Hematopoietic multipotent progenitor cell treated with erythropoietin and hydrocortisone succinate and interleukin-3 and kit ligand, for 4 days (in vitro differentiated cells): ENCODE results near the gene MEF2C.
A peak's percentile ranks its signal among the peaks of the same experiment; 100 is the strongest.

Source experiments
- DNase-seq: peaks from one replicate; pipeline ENCODE4 v3.0.0-alpha.2; 2015

The MEF2C gene

GRCh38 chr5:88888291-88888690 is 5.3 kb upstream of the MEF2C start:
- DNase-seq: no peak

- no peak for DNase-seq
These were observed 4.4 kb upstream of the MEF2C start for GRCh38 chr5:88887342-88887741.

- DNase-seq: peak; percentile 61
These were observed 3.9 kb upstream of the MEF2C start for GRCh38 chr5:88886746-88887341.

GRCh38 chr5:88886252-88886651 is 3.3 kb upstream of the MEF2C start:
- DNase-seq: no peak

GRCh38 chr5:88885002-88885401 is 2.0 kb upstream of the MEF2C start:
- no peak for DNase-seq

- peak; percentile 90 for DNase-seq
These were observed 1.6 kb upstream of the MEF2C start for GRCh38 chr5:88884608-88884877.

- DNase-seq: peak; percentile 92
These were observed 1.0 kb upstream of the MEF2C start for GRCh38 chr5:88883836-88884607.

GRCh38 chr5:88882276-88883038 is 527 bp downstream of the MEF2C start:
- DNase-seq: peak; percentile 43

GRCh38 chr5:88881571-88881971 is 1.4 kb downstream of the MEF2C start:
- peak; percentile 61 for DNase-seq

GRCh38 chr5:88880201-88880600 is 2.8 kb downstream of the MEF2C start:
- DNase-seq: peak; percentile 62

GRCh38 chr5:88879724-88880123 is 3.3 kb downstream of the MEF2C start:
- DNase-seq: no peak

- DNase-seq: peak; percentile 67
These were observed 4.0 kb downstream of the MEF2C start for GRCh38 chr5:88878976-88879375.

GRCh38 chr5:88877826-88878225 is 5.2 kb downstream of the MEF2C start:
- no peak for DNase-seq

GRCh38 chr5:88876714-88877113 is 6.3 kb downstream of the MEF2C start:
- no peak for DNase-seq

- DNase-seq: peak; percentile 75
These were observed 7.4 kb downstream of the MEF2C start for GRCh38 chr5:88875341-88876234.

- DNase-seq: no peak
These were observed 9.5 kb downstream of the MEF2C start for GRCh38 chr5:88873447-88873846.

- no peak for DNase-seq
These were observed 10.0 kb downstream of the MEF2C start for GRCh38 chr5:88872971-88873370.

- DNase-seq: no peak
These were observed 12.7 kb downstream of the MEF2C start for GRCh38 chr5:88870285-88870684.

- no peak for DNase-seq
These were observed 14.4 kb downstream of the MEF2C start for GRCh38 chr5:88868468-88869068.

GRCh38 chr5:88867638-88868037 is 15.3 kb downstream of the MEF2C start:
- no peak for DNase-seq

GRCh38 chr5:88863523-88863922 is 19.5 kb downstream of the MEF2C start:
- no peak for DNase-seq

- DNase-seq: no peak
These were observed 20.3 kb downstream of the MEF2C start for GRCh38 chr5:88862547-88863175.
